WTC11 (cell line): Measurements from ENCODE around the gene GABPB1. TPM values are rescaled to one million over a fixed set of nuclear protein-coding genes. Genes with fewer than 3 reads are reported as not detected.

Experiments used
- ATAC-seq: fragments of 200-7000 bp; cut with Tn5 transposase; 2 replicates; pipeline ENCODE4 v1.10.0; 2021; ENCODE audit warnings: mild to moderate bottlenecking, moderate library complexity
- CTCF ChIA-PET: fragments of 300-600 bp; sonication (Branson Sonifier 250); formaldehyde crosslinking; loops from one replicate; lab custom pipeline; 2021; ENCODE audit warnings: antibody characterized with exemption; lab: Charles Lee
- POLR2A ChIA-PET: fragments of 350-600 bp; sonication (Branson Sonifier 250); formaldehyde crosslinking; loops from one replicate; lab custom pipeline; 2021; ENCODE audit warnings: antibody characterized with exemption; lab: Charles Lee
- DNase-seq: peaks from one replicate; pipeline ENCODE4 v3.0.0; 2021; ENCODE audit warnings: low spot score
- H3K27ac Mint-ChIP-seq: 2 replicates; pipeline ENCODE4 v1.8.0; 2021; ENCODE audit warnings: mixed read lengths
- H3K27me3 Mint-ChIP-seq: 2 replicates; pipeline ENCODE4 v1.8.0; 2021; ENCODE audit warnings: low read depth, mild to moderate bottlenecking, moderate library complexity, mixed read lengths
- H3K36me3 Mint-ChIP-seq: 2 replicates; pipeline ENCODE4 v1.8.0; 2021; ENCODE audit warnings: mixed read lengths
- H3K4me1 Mint-ChIP-seq: 2 replicates; pipeline ENCODE4 v1.8.0; 2022; ENCODE audit warnings: mixed read lengths
- H3K4me3 Mint-ChIP-seq: 2 replicates; pipeline ENCODE4 v1.8.0; 2021; ENCODE audit warnings: mild to moderate bottlenecking, moderate library complexity, mixed read lengths
- H3K9me3 Mint-ChIP-seq: 2 replicates; pipeline ENCODE4 v1.8.0; 2021; ENCODE audit warnings: mixed read lengths
- CBFB ChIP-seq: sonication (generic); formaldehyde crosslinking; IDR thresholded peaks from 2 replicates; pipeline ENCODE4 v1.8.1; 2022; ENCODE audit warnings: mild to moderate bottlenecking, low read depth, missing genetic modification reagents
- EMX1 ChIP-seq: fragments of 250-450 bp; sonication (Bioruptor Pico); IDR thresholded peaks from 2 replicates; pipeline ENCODE4 v1.8.0; 2021; ENCODE audit warnings: mild to moderate bottlenecking
- GABPB1 ChIP-seq: sonication (generic); formaldehyde crosslinking; IDR thresholded peaks from 2 replicates; pipeline ENCODE4 v1.8.1; 2023; ENCODE audit warnings: mild to moderate bottlenecking, missing genetic modification reagents
- HMGA2 ChIP-seq: fragments of 250-450 bp; sonication (Bioruptor Pico); IDR thresholded peaks from 2 replicates; pipeline ENCODE4 v1.4.0; 2021; ENCODE audit warnings: mild to moderate bottlenecking, moderate library complexity
- JAZF1 ChIP-seq: fragments of 250-450 bp; sonication (Bioruptor Pico); IDR thresholded peaks from 2 replicates; pipeline ENCODE4 v1.9.0; 2021; ENCODE audit warnings: moderate library complexity, mild to moderate bottlenecking, inconsistent platforms
- JUN ChIP-seq: sonication (generic); formaldehyde crosslinking; IDR thresholded peaks from 2 replicates; pipeline ENCODE4 v1.8.0; 2023; ENCODE audit warnings: mild to moderate bottlenecking, missing genetic modification reagents
- RORB ChIP-seq: fragments of 250-450 bp; sonication (Bioruptor Pico); IDR thresholded peaks from 2 replicates; pipeline ENCODE4 v1.9.0; 2021; ENCODE audit warnings: mild to moderate bottlenecking
- SMAD3 ChIP-seq: sonication (generic); formaldehyde crosslinking; IDR thresholded peaks from 2 replicates; pipeline ENCODE4 v1.8.0; 2022; ENCODE audit warnings: missing genetic modification reagents, mild to moderate bottlenecking, borderline replicate concordance
- TCF7 ChIP-seq: sonication (generic); formaldehyde crosslinking; IDR thresholded peaks from 2 replicates; pipeline ENCODE4 v1.8.0; 2022; ENCODE audit warnings: mild to moderate bottlenecking, low read depth, missing genetic modification reagents, moderate library complexity
- TEAD1 ChIP-seq: sonication (generic); formaldehyde crosslinking; IDR thresholded peaks from 2 replicates; pipeline ENCODE4 v1.8.0; 2022; ENCODE audit warnings: mild to moderate bottlenecking, missing genetic modification reagents
- ZBTB21 ChIP-seq: sonication (generic); formaldehyde crosslinking; IDR thresholded peaks from 2 replicates; pipeline ENCODE4 v1.8.1; 2023; ENCODE audit warnings: mild to moderate bottlenecking, missing genetic modification reagents, borderline replicate concordance
- ZNF138 ChIP-seq: sonication (generic); formaldehyde crosslinking; conservative IDR thresholded peaks from 2 replicates; pipeline ENCODE4 v1.8.1; 2022; ENCODE audit warnings: mild to moderate bottlenecking, moderate library complexity, missing genetic modification reagents
- ZNF263 ChIP-seq: sonication (generic); formaldehyde crosslinking; IDR thresholded peaks from 2 replicates; pipeline ENCODE4 v1.8.1; 2022; ENCODE audit warnings: low read depth, mild to moderate bottlenecking, moderate library complexity, missing genetic modification reagents
- ZNF317 ChIP-seq: sonication (generic); formaldehyde crosslinking; IDR thresholded peaks from 2 replicates; pipeline ENCODE4 v1.8.1; 2023; ENCODE audit warnings: low read depth, mild to moderate bottlenecking, moderate library complexity, missing genetic modification reagents, borderline replicate concordance
- ZNF423 ChIP-seq: fragments of 250-450 bp; sonication (Bioruptor Pico); IDR thresholded peaks from 2 replicates; pipeline ENCODE4 v2.1.2; 2022; ENCODE audit warnings: mild to moderate bottlenecking, moderate library complexity
- ZNF671 ChIP-seq: fragments of 250-450 bp; sonication (Bioruptor Pico); IDR thresholded peaks from 2 replicates; pipeline ENCODE4 v1.8.0; 2021; ENCODE audit warnings: mild to moderate bottlenecking
- total RNA-seq: library from RNA; stranded (reverse); gene quantifications from 3 replicates; pipeline ENCODE4 v1.2.3, GENCODE V29; 2021
- TF ChIP-seq, protein P1 (sequence below): sonication (generic); formaldehyde crosslinking; IDR thresholded peaks from 2 replicates; pipeline ENCODE4 v1.8.0; 2022; ENCODE audit warnings: mild to moderate bottlenecking, missing genetic modification reagents
- TF ChIP-seq, protein P2 (sequence below): fragments of 250-450 bp; sonication (Bioruptor Pico); IDR thresholded peaks from 2 replicates; pipeline ENCODE4 v1.9.0; 2021; ENCODE audit warnings: mild to moderate bottlenecking
- TF ChIP-seq, protein P3 (sequence below): fragments of 250-450 bp; sonication (Bioruptor Pico); IDR thresholded peaks from 2 replicates; pipeline ENCODE4 v1.9.0; 2021; ENCODE audit warnings: mild to moderate bottlenecking
- TF ChIP-seq, protein P4 (sequence below): sonication (generic); formaldehyde crosslinking; IDR thresholded peaks from 2 replicates; pipeline ENCODE4 v1.8.0; 2022; ENCODE audit warnings: mild to moderate bottlenecking, missing genetic modification reagents
- TF ChIP-seq, protein P5 (sequence below): fragments of 250-450 bp; sonication (Bioruptor Pico); IDR thresholded peaks from 2 replicates; pipeline ENCODE4 v1.8.0; 2021; ENCODE audit warnings: mild to moderate bottlenecking

The GABPB1 gene
- total RNA-seq, 1 experiment from 2014 or later = 28.9 TPM

DNA sequence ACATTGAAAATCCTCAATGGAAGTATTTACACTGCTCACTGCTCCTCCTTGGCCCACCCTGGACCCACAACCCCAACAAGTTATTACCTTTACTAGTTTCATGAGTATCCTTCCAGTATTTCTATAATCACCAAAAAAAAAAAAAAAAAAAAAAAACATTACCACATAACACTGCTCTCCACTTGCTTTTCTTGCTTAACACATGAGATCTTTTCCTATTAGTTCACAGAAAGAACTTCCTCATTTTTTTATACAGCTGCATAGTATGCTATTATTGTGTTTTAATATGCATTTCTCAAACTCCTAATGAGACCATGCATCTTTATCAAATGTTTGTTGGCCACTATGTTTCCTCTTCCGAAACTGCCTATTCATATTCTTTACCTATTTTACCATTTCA lies 14.6 kb downstream of the GABPB1 start:
- no peaks in the 10 kb centered on the region for H3K27me3 Mint-ChIP-seq
- ChIA-PET POLR2A (interaction anchor here (0.7 kb wide), 1 partner anchor 15 kb away, joined by 6 read pairs; the partner anchor contains the start of gene GABPB1), CTCF (interaction anchor here (0.7 kb wide), 1 partner anchor 25 kb away, joined by 4 read pairs; no protein-coding TSS in a partner anchor)
- no peaks in the 10 kb centered on the region for H3K9me3 Mint-ChIP-seq
- H3K4me3 Mint-ChIP-seq = no peak overlapping the region
- no peaks in the 10 kb centered on the region for H3K4me1 Mint-ChIP-seq
- ATAC-seq (no peak), DNase-seq (no peak)
- peaks cover 3% of the 10 kb centered on the region for H3K36me3 Mint-ChIP-seq
- TF ChIP-seq ZNF263 (CRISPR knock-in tag) (no peak), CBFB (CRISPR knock-in tag) (no peak), ZNF138 (CRISPR knock-in tag) (no peak), ZBTB21 (no peak), TEAD1 (no peak)
- no peak overlapping the region for H3K27ac Mint-ChIP-seq

DNA sequence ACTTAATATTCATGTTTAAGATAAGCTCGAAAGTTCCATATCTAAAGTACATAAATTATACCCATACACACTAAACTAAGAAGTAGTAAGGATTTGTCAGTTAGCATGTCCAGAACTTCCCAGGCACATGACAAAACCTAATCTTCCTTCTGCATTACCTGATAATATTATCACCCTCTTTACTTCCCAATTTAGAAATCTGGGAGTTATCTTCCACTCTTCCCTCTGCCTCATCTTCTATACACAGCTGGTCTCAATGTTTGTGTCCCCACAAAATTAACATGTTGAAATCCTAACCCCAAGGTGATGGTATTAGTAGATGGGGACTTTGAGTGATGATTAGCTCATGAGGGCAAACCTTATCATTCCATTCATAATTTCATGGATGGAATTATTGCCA lies 15.3 kb downstream of the GABPB1 start:
- H3K9me3 Mint-ChIP-seq = no peaks in the 10 kb centered on the region
- POLR2A ChIA-PET = interaction anchor here (0.7 kb wide), 1 partner anchor 16 kb away, joined by 6 read pairs; the partner anchor contains the start of gene GABPB1
- H3K27me3 Mint-ChIP-seq = no peaks in the 10 kb centered on the region
- CTCF ChIA-PET = interaction anchor here (0.7 kb wide), 1 partner anchor 24 kb away, joined by 4 read pairs; no protein-coding TSS in a partner anchor
- ATAC-seq (no peak), DNase-seq (no peak)
- peaks cover 3% of the 10 kb centered on the region; the same call in 1 of the 2 replicates for H3K4me1 Mint-ChIP-seq
- H3K27ac Mint-ChIP-seq = no peak overlapping the region
- H3K4me3 Mint-ChIP-seq = no peak overlapping the region
- TF ChIP-seq ZNF671 (CRISPR knock-in tag) (no peak), EMX1 (no peak)
- no peaks in the 10 kb centered on the region; the same call in 1 of the 2 replicates for H3K36me3 Mint-ChIP-seq

DNA sequence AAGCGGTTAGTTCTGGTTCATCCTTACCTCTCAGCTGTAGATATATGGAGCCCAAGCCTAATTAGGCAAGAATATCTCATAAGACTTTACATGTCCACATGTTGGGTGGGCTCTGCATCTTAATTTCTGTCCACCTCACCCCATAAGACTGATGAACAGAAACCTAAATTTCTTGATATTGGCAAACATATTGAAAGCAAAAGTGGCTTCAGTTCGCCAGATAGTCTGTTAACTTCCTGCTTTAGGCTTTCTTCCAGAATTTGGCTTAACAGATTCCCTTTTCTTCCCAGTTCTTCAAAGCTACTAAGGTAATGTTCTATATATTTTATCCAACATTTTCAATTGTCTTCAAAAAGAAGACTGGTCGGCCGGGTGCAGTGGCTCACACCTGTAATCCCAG lies 19.7 kb downstream of the GABPB1 start:
- no peak for DNase-seq
- no peak overlapping the region for H3K4me3 Mint-ChIP-seq
- H3K36me3 Mint-ChIP-seq = no peaks in the 10 kb centered on the region; the same call in 1 of the 2 replicates
- no peaks in the 10 kb centered on the region for H3K27me3 Mint-ChIP-seq
- CTCF ChIA-PET = no interaction called here
- no peaks in the 10 kb centered on the region for H3K9me3 Mint-ChIP-seq
- TF ChIP-seq, protein P1, sequence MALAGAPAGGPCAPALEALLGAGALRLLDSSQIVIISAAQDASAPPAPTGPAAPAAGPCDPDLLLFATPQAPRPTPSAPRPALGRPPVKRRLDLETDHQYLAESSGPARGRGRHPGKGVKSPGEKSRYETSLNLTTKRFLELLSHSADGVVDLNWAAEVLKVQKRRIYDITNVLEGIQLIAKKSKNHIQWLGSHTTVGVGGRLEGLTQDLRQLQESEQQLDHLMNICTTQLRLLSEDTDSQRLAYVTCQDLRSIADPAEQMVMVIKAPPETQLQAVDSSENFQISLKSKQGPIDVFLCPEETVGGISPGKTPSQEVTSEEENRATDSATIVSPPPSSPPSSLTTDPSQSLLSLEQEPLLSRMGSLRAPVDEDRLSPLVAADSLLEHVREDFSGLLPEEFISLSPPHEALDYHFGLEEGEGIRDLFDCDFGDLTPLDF (CRISPR knock-in tag) = no peak
- TF ChIP-seq ZNF423 (CRISPR knock-in tag) = no peak
- TF ChIP-seq JAZF1 (CRISPR knock-in tag) = no peak
- TF ChIP-seq, protein P2, sequence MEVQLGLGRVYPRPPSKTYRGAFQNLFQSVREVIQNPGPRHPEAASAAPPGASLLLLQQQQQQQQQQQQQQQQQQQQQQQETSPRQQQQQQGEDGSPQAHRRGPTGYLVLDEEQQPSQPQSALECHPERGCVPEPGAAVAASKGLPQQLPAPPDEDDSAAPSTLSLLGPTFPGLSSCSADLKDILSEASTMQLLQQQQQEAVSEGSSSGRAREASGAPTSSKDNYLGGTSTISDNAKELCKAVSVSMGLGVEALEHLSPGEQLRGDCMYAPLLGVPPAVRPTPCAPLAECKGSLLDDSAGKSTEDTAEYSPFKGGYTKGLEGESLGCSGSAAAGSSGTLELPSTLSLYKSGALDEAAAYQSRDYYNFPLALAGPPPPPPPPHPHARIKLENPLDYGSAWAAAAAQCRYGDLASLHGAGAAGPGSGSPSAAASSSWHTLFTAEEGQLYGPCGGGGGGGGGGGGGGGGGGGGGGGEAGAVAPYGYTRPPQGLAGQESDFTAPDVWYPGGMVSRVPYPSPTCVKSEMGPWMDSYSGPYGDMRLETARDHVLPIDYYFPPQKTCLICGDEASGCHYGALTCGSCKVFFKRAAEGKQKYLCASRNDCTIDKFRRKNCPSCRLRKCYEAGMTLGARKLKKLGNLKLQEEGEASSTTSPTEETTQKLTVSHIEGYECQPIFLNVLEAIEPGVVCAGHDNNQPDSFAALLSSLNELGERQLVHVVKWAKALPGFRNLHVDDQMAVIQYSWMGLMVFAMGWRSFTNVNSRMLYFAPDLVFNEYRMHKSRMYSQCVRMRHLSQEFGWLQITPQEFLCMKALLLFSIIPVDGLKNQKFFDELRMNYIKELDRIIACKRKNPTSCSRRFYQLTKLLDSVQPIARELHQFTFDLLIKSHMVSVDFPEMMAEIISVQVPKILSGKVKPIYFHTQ (CRISPR knock-in tag) = no peak
- TF ChIP-seq HMGA2 (CRISPR knock-in tag) = no peak
- TF ChIP-seq, protein P3, sequence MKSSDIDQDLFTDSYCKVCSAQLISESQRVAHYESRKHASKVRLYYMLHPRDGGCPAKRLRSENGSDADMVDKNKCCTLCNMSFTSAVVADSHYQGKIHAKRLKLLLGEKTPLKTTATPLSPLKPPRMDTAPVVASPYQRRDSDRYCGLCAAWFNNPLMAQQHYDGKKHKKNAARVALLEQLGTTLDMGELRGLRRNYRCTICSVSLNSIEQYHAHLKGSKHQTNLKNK = no peak
- TF ChIP-seq, protein P4, sequence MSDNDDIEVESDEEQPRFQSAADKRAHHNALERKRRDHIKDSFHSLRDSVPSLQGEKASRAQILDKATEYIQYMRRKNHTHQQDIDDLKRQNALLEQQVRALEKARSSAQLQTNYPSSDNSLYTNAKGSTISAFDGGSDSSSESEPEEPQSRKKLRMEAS (CRISPR knock-in tag) = no peak
- no peak for TF ChIP-seq TCF7
- TF ChIP-seq JUN (CRISPR knock-in tag) = no peak
- no peak for TF ChIP-seq SMAD3 (CRISPR knock-in tag)
- no peak for TF ChIP-seq RORB (CRISPR knock-in tag)
- TF ChIP-seq, protein P5, sequence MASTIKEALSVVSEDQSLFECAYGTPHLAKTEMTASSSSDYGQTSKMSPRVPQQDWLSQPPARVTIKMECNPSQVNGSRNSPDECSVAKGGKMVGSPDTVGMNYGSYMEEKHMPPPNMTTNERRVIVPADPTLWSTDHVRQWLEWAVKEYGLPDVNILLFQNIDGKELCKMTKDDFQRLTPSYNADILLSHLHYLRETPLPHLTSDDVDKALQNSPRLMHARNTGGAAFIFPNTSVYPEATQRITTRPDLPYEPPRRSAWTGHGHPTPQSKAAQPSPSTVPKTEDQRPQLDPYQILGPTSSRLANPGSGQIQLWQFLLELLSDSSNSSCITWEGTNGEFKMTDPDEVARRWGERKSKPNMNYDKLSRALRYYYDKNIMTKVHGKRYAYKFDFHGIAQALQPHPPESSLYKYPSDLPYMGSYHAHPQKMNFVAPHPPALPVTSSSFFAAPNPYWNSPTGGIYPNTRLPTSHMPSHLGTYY (CRISPR knock-in tag) = no peak
- no peak for TF ChIP-seq GABPB1
- TF ChIP-seq ZNF317 (CRISPR knock-in tag) = no peak
- TF ChIP-seq, all 79 proteins: peak for 0
- peaks cover 21% of the 10 kb centered on the region for H3K4me1 Mint-ChIP-seq
- no peak for ATAC-seq
- POLR2A ChIA-PET = no interaction called here
- H3K27ac Mint-ChIP-seq = no peak overlapping the region
